ENCODE results near the gene C1QA.
"Not testable (repeated sequence)": the region's sequence is repeated elsewhere in the genome, so short reads cannot be mapped to it uniquely, and the experiment has no call there.

Gene C1QA

GRCh38 chr1:22671999-22672398 lies 35.6 kb downstream of the C1QA start:
- DNase-seq: no peak

- DNase-seq: peak in 23 of 56 donors; percentile 3 to 77 (median 23)
Measured at GRCh38 chr1:22673486-22674409, 37.3 kb downstream of the C1QA start.

GRCh38 chr1:22674410-22674749 lies 38.0 kb downstream of the C1QA start:
- DNase-seq: no peak

DNA sequence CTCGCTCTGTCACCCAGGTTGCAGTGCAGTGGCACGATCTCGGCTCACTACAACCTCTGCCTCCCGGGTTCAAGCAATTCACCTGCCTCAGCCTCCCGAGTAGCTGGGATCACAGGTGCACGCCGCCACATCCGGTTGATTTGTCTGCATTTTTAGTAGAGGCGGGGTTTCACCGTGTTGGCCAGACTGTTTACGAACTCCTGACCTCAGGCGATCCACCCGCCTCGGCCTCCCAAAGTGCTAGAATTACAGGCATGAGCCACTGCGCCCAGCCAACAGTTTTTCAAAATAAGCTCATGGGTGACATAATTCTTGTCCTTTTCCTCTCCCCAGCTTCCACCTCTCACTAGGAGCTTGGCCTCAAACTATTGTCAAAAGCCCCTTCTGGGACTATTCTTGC lies 39.7 kb downstream of the C1QA start:
- DNase-seq: not testable (repeated sequence)

DNA sequence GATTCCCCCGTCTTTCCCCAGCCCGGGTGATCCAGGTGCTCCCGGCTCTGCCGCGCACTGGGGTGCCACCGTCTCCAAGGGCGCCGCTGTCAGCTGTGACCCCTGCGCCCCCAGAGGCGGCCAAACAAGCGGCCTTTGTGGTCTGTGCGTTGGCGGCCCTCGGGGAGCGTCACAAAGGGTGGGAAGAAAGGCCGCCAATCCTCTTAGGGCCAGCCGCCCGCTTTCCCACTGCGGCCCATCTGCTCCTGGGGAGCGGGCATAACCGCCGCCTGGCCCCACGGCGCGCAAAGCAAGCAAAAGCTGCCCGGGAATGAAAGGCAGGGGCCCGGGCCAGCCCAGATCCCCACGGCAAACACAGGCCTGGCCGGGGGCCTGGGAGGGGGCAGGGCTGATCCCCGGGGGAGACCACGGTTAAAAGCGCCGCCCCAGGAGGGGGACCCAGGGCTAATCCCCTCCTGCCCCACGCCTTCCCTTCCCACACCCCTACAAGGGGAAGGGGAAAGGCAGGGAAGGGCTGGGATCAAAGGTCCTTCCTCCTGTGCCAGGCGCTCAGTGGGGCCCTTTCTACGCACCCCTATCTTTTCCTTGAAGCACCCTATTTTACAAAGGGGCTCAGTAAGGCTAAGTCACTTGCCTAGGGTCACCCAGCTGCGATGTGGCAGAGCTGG lies 40.6 kb downstream of the C1QA start:
- peak in 5 of 56 donors; percentile 15 to 44 (median 23) for DNase-seq

GRCh38 chr1:22677931-22678896 lies 41.8 kb downstream of the C1QA start:
- no peak for DNase-seq

DNA sequence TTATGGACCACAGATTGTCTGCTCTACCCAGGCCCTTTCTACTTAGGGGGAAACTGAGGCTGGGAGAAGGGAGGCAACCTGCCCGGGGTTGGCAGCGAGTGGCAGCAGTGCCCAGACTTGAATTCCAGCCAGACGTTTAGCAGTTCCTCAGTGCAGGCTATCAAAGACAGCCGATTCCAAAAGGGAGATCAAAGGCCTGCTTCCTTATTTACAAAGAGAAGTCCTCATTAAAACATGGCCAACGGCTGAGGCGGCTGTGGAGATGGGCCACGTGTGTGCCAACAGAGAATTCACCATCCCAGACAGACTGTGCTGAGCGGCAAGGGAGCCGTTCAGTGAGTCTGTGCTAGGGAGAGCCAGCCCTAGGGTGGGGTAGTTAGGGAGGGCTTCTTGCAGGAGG lies 44.3 kb downstream of the C1QA start:
- DNase-seq: no peak

DNA sequence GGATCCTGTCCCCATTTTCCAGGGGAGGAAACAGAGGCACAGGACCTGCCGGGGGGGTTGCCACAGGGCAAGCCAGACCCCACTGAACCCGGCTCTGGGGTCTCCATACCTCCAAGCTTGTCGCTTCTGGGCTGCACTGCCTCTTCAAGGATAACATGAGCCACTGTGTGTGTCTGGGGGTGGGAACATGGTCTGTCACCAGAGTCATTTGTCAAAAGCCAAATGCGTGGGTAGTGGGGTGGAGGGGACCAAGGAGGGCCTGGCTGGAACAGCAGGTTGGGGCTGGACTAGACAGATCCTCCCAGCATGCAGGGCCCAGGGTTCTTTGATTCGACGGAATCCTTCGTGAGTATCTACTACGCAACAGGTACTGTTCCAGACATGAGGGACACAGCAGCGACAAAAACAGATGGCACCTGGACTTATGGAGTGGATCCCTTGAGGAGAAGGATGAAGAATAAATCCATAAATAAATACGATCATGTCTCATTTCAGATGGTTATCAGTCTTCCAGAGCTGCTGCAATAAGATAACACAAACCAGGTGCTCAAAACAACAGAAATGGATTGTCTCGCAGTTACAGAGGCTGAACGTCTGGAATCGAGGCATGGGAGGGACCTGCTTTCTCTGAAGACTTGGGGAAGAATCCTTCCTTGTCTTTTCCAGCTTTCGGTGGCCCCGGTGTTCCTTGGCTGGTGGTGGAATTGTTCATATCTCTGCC lies 45.3 kb downstream of the C1QA start:
- DNase-seq: no peak

- no peak for DNase-seq
Measured at GRCh38 chr1:22683547-22683946, 47.1 kb downstream of the C1QA start.

DNA sequence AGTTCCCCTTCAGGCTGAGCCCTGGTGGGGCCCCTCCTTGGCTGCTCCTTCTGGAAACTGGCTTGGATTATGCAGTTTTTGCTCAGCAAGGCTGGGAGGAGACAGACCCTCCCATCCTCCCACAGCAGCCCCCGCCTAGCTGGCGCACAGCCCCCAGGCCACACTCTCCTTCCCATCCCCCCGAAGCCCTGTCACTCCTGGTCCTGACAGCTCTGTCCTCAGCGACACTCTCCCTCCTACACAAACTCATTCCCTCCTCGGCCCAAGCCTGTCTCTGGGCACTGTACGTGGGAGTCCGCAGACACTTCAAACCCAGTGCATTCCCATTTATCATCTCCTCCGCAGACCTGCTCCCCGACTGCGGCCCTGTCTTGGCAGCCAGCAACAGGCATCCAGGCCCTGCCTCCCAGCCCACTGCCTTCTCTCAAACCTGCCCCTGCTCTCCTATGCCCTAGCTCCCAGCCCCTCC lies 49.2 kb downstream of the C1QA start:
- DNase-seq: peak in 1 of 56 donors; percentile 30

DNA sequence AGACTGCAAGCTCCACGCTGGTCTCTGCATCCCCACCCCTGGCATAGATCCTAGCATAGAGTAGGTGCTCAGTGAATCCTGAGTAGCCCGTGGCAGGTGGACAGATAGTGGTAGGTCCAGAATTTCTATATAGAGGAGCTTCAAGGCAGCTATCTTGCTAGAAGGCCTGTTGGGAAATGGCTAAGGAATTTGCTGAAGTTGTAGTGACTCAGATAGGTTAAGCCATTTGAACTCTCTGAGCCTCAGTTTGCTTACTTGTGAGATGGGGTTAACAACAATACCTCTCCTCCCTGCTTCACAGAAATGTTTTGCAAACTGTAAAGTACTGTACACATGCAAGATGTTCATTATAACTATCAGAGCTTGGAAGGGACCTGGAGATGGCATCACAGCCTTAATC lies 50.8 kb downstream of the C1QA start:
- DNase-seq: no peak

DNA sequence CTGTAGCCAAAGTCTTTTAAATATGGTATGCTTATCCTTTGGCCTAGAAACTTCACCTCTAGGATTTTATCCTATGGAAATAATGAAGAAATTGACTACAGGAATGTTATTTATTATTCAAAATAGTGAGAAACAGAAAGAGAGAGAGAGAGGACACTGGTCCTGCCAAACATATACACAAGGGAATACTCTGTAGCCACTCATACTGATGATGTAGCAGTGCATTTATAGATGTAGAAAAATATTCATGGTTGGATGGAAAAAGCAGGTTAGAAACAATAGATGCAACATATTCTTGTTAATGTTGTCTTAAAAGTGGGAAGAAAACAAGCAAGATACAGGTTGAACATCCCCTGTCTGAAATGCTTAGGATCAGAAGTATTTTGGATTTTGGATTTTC lies 52.0 kb downstream of the C1QA start:
- DNase-seq: no peak

All from amygdala (tissue), 56 donors.